GM23338 (cell line): ENCODE data around the gene BTRC. TPM values are rescaled to one million over a fixed set of nuclear protein-coding genes. Genes with fewer than 3 reads are reported as not detected.

Experiments used
- ATAC-seq: fragments of 200-7000 bp; cut with Tn5 transposase; 3 replicates; pipeline ENCODE4 v1.9.1; 2020
- DNase-seq: peaks from one replicate; pipeline ENCODE4 v3.0.0-alpha.2; 2015; ENCODE audit warnings: low spot score
- H2AFZ ChIP-seq: fragments of 200-600 bp; sonication (generic); 2 replicates; pipeline ENCODE4 v1.8.0; 2016; ENCODE audit warnings: antibody characterized with exemption, mild to moderate bottlenecking, moderate library complexity
- H3F3A ChIP-seq: fragments of 200-600 bp; sonication (generic); replicated peaks from 2 replicates; pipeline ENCODE4 v1.8.0; 2017; ENCODE audit warnings: antibody characterized with exemption, mixed run types, low read depth
- H3K27ac ChIP-seq: fragments of 200-600 bp; sonication (generic); 2 replicates; pipeline ENCODE4 v1.6.1; 2016; ENCODE audit warnings: low read depth
- H3K27me3 ChIP-seq: fragments of 200-600 bp; sonication (generic); 2 replicates; pipeline ENCODE4 v1.8.0; 2016; ENCODE audit warnings: mild to moderate bottlenecking, mixed run types, moderate library complexity; ENCODE audit not compliant: insufficient read depth
- H3K36me3 ChIP-seq: fragments of 200-600 bp; sonication (generic); 2 replicates; pipeline ENCODE4 v1.8.0; 2016; ENCODE audit warnings: mild to moderate bottlenecking; ENCODE audit not compliant: insufficient read depth
- H3K4me1 ChIP-seq: fragments of 200-600 bp; sonication (generic); 2 replicates; pipeline ENCODE4 v1.8.0; 2016; ENCODE audit warnings: mild to moderate bottlenecking, moderate library complexity; ENCODE audit not compliant: insufficient read depth
- H3K4me2 ChIP-seq: fragments of 200-600 bp; sonication (generic); 2 replicates; pipeline ENCODE4 v1.7.1; 2017; ENCODE audit warnings: mixed run types
- H3K4me3 ChIP-seq: fragments of 200-600 bp; sonication (generic); 2 replicates; pipeline ENCODE4 v1.6.1; 2016; ENCODE audit warnings: mixed run types
- H3K79me2 ChIP-seq: fragments of 200-600 bp; sonication (generic); replicated peaks from 2 replicates; pipeline ENCODE4 v1.8.0; 2017; ENCODE audit warnings: mild to moderate bottlenecking; ENCODE audit not compliant: insufficient read depth
- H3K9me2 ChIP-seq: fragments of 200-600 bp; sonication (generic); 2 replicates; pipeline ENCODE4 v1.8.0; 2017; ENCODE audit not compliant: insufficient read depth
- H4K20me1 ChIP-seq: fragments of 200-600 bp; sonication (generic); replicated peaks from 2 replicates; pipeline ENCODE4 v1.8.0; 2017; ENCODE audit warnings: mild to moderate bottlenecking; ENCODE audit not compliant: insufficient read depth
- H3K27ac Mint-ChIP-seq: 2 replicates; pipeline ENCODE4 v1.8.0; 2020; ENCODE audit warnings: inconsistent platforms, mild to moderate bottlenecking, moderate library complexity, mixed read lengths
- H3K27me3 Mint-ChIP-seq: 3 replicates; pipeline ENCODE4 v1.8.0; 2022; ENCODE audit warnings: low read depth, mild to moderate bottlenecking, moderate library complexity, mixed read lengths, inconsistent platforms; ENCODE audit not compliant: insufficient read depth, poor library complexity
- H3K36me3 Mint-ChIP-seq: 3 replicates; pipeline ENCODE4 v1.8.0; 2021; ENCODE audit warnings: low read depth, mild to moderate bottlenecking, inconsistent platforms, moderate library complexity, mixed read lengths
- H3K4me1 Mint-ChIP-seq: 3 replicates; pipeline ENCODE4 v1.8.0; 2020; ENCODE audit warnings: mild to moderate bottlenecking, inconsistent platforms, mixed read lengths
- H3K4me3 Mint-ChIP-seq: 3 replicates; pipeline ENCODE4 v1.8.0; 2021; ENCODE audit warnings: moderate library complexity, mild to moderate bottlenecking, inconsistent platforms, mixed read lengths
- H3K9me3 Mint-ChIP-seq: 3 replicates; pipeline ENCODE4 v1.8.0; 2020; ENCODE audit warnings: moderate library complexity, mild to moderate bottlenecking, inconsistent platforms, mixed read lengths
- CREB1 ChIP-seq: fragments of 250-450 bp; sonication (Bioruptor Pico); IDR thresholded peaks from 2 replicates; pipeline ENCODE4 v1.5.0; 2020; ENCODE audit warnings: low read depth, mild to moderate bottlenecking, moderate library complexity
- EZH2 ChIP-seq: fragments of 200-600 bp; sonication (generic); IDR thresholded peaks from one replicate; pipeline ENCODE4 v1.8.0; 2017; ENCODE audit warnings: antibody characterized with exemption, mild to moderate bottlenecking, low read depth; ENCODE audit not compliant: unreplicated experiment
- EZH2phosphoT487 ChIP-seq: fragments of 200-600 bp; sonication (generic); IDR thresholded peaks from one replicate; pipeline ENCODE4 v1.8.1; 2018; ENCODE audit warnings: antibody characterized with exemption; ENCODE audit not compliant: unreplicated experiment
- JUNB ChIP-seq: IDR thresholded peaks from one replicate; pipeline ENCODE4 v1.6.1; 2016; ENCODE audit warnings: antibody characterized with exemption; ENCODE audit not compliant: unreplicated experiment
- NANOG ChIP-seq: IDR thresholded peaks from 2 replicates; pipeline ENCODE4 v1.6.1; 2016; ENCODE audit warnings: antibody characterized with exemption, borderline replicate concordance
- POLR2AphosphoS5 ChIP-seq: IDR thresholded peaks from 2 replicates; pipeline ENCODE4 v1.6.1; 2016; ENCODE audit warnings: antibody characterized with exemption, low read depth
- ZNF331 ChIP-seq: fragments of 250-450 bp; sonication (Bioruptor Pico); IDR thresholded peaks from 2 replicates; pipeline ENCODE4 v1.5.0; 2020; ENCODE audit warnings: low read depth, mild to moderate bottlenecking, moderate library complexity
- long read RNA-seq: library from polyadenylated mRNA; unstranded; transcript quantifications from one replicate; pipeline ENCODE4 v2.0.0, GENCODE V29; 2020; ENCODE audit not compliant: unreplicated experiment
- polyA plus RNA-seq: library from polyadenylated mRNA; unstranded; fragments of >200 nt; fragmentation: Nextera tagmentation; extraction: Ambion mirVana; gene quantifications from 2 replicates; pipeline ENCODE4 v1.2.1, GENCODE V29; 2016
- total RNA-seq: library from RNA; depleted of rRNA; stranded (reverse); fragments of >200 nt; shearing (Covaris generic); gene quantifications from 2 replicates; pipeline ENCODE4 v1.2.3, GENCODE V29; 2014; rRNA removed
- TF ChIP-seq, protein P1 (sequence below): IDR thresholded peaks from 2 replicates; pipeline ENCODE4 v1.6.1; 2016; ENCODE audit warnings: antibody characterized with exemption
- TF ChIP-seq, protein P2 (sequence below), 2 experiments: fragments of 200-600 bp in 1 of 2; sonication (generic) in 1 of 2; conservative IDR thresholded peaks; 2 replicates each; pipeline versions ENCODE4 v1.5.1 to v1.6.1; 2016 to 2017; ENCODE audit warnings: antibody characterized with exemption in 2 of 2, low read depth in 2 of 2, mild to moderate bottlenecking in 2 of 2, moderate library complexity in 1 of 2

BTRC gene
- total RNA-seq (14.8 and 17.5 TPM in 2 replicates), polyA plus RNA-seq (10.0 and 12.2 TPM in 2 replicates)
- long read RNA-seq, full-length matches to known transcripts = 4 of 5 reads
- long read RNA-seq, partial matches to known transcripts = 0 of 5 reads
- long read RNA-seq, other reads (novel, unspliced or antisense) = 1 of 5 reads

DNA sequence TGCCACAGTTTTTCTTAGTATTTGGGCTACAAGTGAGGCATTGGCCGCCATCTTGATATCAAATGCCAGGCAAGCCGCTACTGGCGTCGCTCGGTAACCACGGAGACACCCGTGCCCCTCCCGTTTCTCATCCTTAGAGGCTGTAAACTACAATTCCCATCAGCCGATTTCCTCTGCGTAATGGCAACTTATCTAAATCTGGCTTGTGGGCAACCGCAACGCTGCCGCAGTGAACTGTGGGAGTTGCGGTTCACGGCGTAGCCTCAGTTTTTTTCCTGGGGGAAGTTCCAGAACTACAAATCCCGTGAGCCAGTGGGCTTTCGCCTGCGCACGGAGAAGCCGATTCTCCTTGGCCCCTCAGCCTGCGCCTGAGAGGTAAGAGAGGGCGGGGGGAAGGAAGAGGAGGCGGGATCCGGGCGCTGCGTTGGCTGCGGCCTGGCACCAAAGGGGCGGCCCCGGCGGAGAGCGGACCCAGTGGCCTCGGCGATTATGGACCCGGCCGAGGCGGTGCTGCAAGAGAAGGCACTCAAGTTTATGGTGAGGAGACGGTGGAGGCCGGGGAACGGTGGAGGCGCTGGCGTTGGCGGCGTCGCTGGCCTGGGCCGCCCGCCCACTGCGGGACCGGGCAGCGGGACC lies at the start of gene BTRC:
TSS of gene BTRC (plus strand) at position 474 of the 636 bp plus-strand sequence. CDS start at position 490, 16 bp downstream.
- Mint-ChIP-seq H3K27ac (peak within 1 kb of the TSS; percentile 93), H3K4me1 (peaks cover 10% of the 10 kb centered on the region), H3K9me3 (no peaks in the 10 kb centered on the region; the same call in 2 of the 3 replicates), H3K4me3 (peak within 1 kb of the TSS; percentile 91), H3K36me3 (peaks cover 3% of the 10 kb centered on the region; the same call in 1 of the 3 replicates), H3K27me3 (peaks cover 16% of the 10 kb centered on the region)
- H4K20me1 ChIP-seq = no peaks in the 10 kb centered on the region
- peaks cover 24% of the 10 kb centered on the region for H3K79me2 ChIP-seq
- TF ChIP-seq ZNF331 (CRISPR knock-in tag) = no peak
- TF ChIP-seq, protein P1, sequence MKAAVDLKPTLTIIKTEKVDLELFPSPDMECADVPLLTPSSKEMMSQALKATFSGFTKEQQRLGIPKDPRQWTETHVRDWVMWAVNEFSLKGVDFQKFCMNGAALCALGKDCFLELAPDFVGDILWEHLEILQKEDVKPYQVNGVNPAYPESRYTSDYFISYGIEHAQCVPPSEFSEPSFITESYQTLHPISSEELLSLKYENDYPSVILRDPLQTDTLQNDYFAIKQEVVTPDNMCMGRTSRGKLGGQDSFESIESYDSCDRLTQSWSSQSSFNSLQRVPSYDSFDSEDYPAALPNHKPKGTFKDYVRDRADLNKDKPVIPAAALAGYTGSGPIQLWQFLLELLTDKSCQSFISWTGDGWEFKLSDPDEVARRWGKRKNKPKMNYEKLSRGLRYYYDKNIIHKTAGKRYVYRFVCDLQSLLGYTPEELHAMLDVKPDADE = peak; percentile 99
- TF ChIP-seq POLR2AphosphoS5 = peak; percentile 81
- TF ChIP-seq CREB1 (CRISPR knock-in tag) = peak; percentile 85
- H3K27ac ChIP-seq = peak within 1 kb of the TSS; percentile 60
- DNase-seq (peak; percentile 99), ATAC-seq (peak; percentile 95)
- H3F3A ChIP-seq = peaks cover 6% of the 10 kb centered on the region; the same call in 1 of the 2 replicates
- peaks cover 13% of the 10 kb centered on the region for H3K4me1 ChIP-seq
- H3K27me3 ChIP-seq = no peaks in the 10 kb centered on the region
- H2AFZ ChIP-seq = peak within 1 kb of the TSS; percentile 85
- no peaks in the 10 kb centered on the region for H3K36me3 ChIP-seq
- H3K4me3 ChIP-seq = peak within 1 kb of the TSS; percentile 70
- H3K9me2 ChIP-seq = no peaks in the 10 kb centered on the region
- H3K4me2 ChIP-seq = peak within 1 kb of the TSS; percentile 87

DNA sequence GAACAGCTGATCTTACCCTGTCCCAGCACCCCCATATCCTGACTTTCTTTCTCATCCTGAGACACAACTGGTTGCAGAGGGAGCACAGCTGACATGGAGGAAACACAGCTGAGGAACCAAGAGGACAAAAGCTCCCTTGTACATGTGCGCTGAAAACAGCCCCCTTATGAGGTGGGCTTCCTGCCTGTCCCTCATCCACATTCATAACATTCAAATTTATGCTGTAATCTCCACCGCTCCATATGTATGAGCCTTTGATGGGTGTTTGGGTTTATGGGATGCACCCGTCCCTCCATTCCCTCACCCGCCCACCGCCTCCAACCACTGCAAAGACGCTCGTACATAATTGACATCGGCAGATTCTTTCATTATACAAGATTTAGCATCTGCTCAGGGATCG lies 49.6 kb upstream of the BTRC start:
- H4K20me1 ChIP-seq = no peaks in the 10 kb centered on the region
- ATAC-seq = no peak
- peaks cover 7% of the 10 kb centered on the region; the same call in 2 of the 3 replicates for H3K4me1 Mint-ChIP-seq
- H3K4me3 ChIP-seq = no peak overlapping the region
- H3K9me2 ChIP-seq = no peaks in the 10 kb centered on the region; the same call in 1 of the 2 replicates
- no peak for DNase-seq
- H3K27me3 Mint-ChIP-seq = peaks cover 14% of the 10 kb centered on the region
- H3K27me3 ChIP-seq = 0 out of 2 replicates have a peak, but pooled peaks cover 5% of the 10 kb centered on the region
- no peaks in the 10 kb centered on the region for H3F3A ChIP-seq
- H3K36me3 Mint-ChIP-seq = no peaks in the 10 kb centered on the region
- H3K4me3 Mint-ChIP-seq = no peak overlapping the region
- no peaks in the 10 kb centered on the region for H3K36me3 ChIP-seq
- 0 out of 2 replicates have a peak, but pooled peaks cover 6% of the 10 kb centered on the region for H3K4me1 ChIP-seq
- no peaks in the 10 kb centered on the region for H3K79me2 ChIP-seq
- no peak overlapping the region for H3K4me2 ChIP-seq
- H2AFZ ChIP-seq = no peak overlapping the region
- no peak overlapping the region for H3K27ac Mint-ChIP-seq
- no peak overlapping the region for H3K27ac ChIP-seq
- no peaks in the 10 kb centered on the region for H3K9me3 Mint-ChIP-seq
- TF ChIP-seq EZH2phosphoT487 (no peak), JUNB (no peak), EZH2 (no peak), ZNF331 (CRISPR knock-in tag) (no peak), NANOG (no peak), CREB1 (CRISPR knock-in tag) (no peak)
- TF ChIP-seq, protein P1 = no peak
- TF ChIP-seq, protein P2, sequence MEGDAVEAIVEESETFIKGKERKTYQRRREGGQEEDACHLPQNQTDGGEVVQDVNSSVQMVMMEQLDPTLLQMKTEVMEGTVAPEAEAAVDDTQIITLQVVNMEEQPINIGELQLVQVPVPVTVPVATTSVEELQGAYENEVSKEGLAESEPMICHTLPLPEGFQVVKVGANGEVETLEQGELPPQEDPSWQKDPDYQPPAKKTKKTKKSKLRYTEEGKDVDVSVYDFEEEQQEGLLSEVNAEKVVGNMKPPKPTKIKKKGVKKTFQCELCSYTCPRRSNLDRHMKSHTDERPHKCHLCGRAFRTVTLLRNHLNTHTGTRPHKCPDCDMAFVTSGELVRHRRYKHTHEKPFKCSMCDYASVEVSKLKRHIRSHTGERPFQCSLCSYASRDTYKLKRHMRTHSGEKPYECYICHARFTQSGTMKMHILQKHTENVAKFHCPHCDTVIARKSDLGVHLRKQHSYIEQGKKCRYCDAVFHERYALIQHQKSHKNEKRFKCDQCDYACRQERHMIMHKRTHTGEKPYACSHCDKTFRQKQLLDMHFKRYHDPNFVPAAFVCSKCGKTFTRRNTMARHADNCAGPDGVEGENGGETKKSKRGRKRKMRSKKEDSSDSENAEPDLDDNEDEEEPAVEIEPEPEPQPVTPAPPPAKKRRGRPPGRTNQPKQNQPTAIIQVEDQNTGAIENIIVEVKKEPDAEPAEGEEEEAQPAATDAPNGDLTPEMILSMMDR (conservative IDR thresholded peaks at IDR 0.05; ENCODE audit: low read depth in 2 of 2) = no peak
